ENCODE measurements around the gene SREBF2. TPM values are rescaled to one million over a fixed set of nuclear protein-coding genes. Genes with fewer than 3 reads are reported as not detected.
"Not testable (repeated sequence)": the region's sequence is repeated elsewhere in the genome, so short reads cannot be mapped to it uniquely, and the experiment has no call there.

The SREBF2 gene
- total RNA-seq, 1 donor: 47.9 TPM

- peak overlapping the region; percentile 18 for H3K4me3 ChIP-seq (ENCODE audit: low read length)
- peaks cover 47% of the 10 kb centered on the region for H3K4me1 ChIP-seq (ENCODE audit: insufficient read depth, low read length)
- no peaks in the 10 kb centered on the region for H3K9me3 ChIP-seq (ENCODE audit: low read depth, low read length)
- no peaks in the 10 kb centered on the region for H3K27me3 ChIP-seq (ENCODE audit: insufficient read depth, low read length)
These were observed 107.3 kb downstream of the SREBF2 start for GRCh38 chr22:41939981-41940831.

GRCh38 chr22:41940832-41941765 is 108.2 kb downstream of the SREBF2 start:
- Histone ChIP-seq H3K4me3 (ENCODE audit: low read length) (no peak overlapping the region), H3K4me1 (ENCODE audit: insufficient read depth, low read length) (peaks cover 48% of the 10 kb centered on the region), H3K27me3 (ENCODE audit: insufficient read depth, low read length) (no peaks in the 10 kb centered on the region), H3K9me3 (ENCODE audit: low read depth, low read length) (no peaks in the 10 kb centered on the region)

- Histone ChIP-seq H3K9me3 (ENCODE audit: low read depth, low read length) (no peaks in the 10 kb centered on the region), H3K27me3 (ENCODE audit: insufficient read depth, low read length) (no peaks in the 10 kb centered on the region), H3K4me1 (ENCODE audit: insufficient read depth, low read length) (peaks cover 43% of the 10 kb centered on the region), H3K4me3 (ENCODE audit: low read length) (no peak overlapping the region)
These were observed 110.8 kb downstream of the SREBF2 start for GRCh38 chr22:41943661-41944209.

- Histone ChIP-seq H3K4me3 (ENCODE audit: low read length) (peak within 1 kb of the TSS; percentile 63), H3K9me3 (ENCODE audit: low read depth, low read length) (no peaks in the 10 kb centered on the region), H3K27me3 (ENCODE audit: insufficient read depth, low read length) (no peaks in the 10 kb centered on the region), H3K4me1 (ENCODE audit: insufficient read depth, low read length) (peaks cover 22% of the 10 kb centered on the region)
These were observed 113.9 kb downstream of the SREBF2 start, which contains the start of gene CENPM for GRCh38 chr22:41946629-41947423. TSS of gene CENPM (minus strand) at chr22:41947152. CDS start at chr22:41947076, 76 bp downstream.

- Histone ChIP-seq H3K9me3 (ENCODE audit: low read depth, low read length) (no peaks in the 10 kb centered on the region), H3K27me3 (ENCODE audit: insufficient read depth, low read length) (no peaks in the 10 kb centered on the region), H3K4me3 (ENCODE audit: low read length) (peak overlapping the region; percentile 63), H3K4me1 (ENCODE audit: insufficient read depth, low read length) (peaks cover 22% of the 10 kb centered on the region)
These were observed 114.6 kb downstream of the SREBF2 start for GRCh38 chr22:41947424-41948080.

GRCh38 chr22:41948142-41948541 is 115.2 kb downstream of the SREBF2 start:
- Histone ChIP-seq H3K4me1 (ENCODE audit: insufficient read depth, low read length) (peaks cover 22% of the 10 kb centered on the region), H3K4me3 (ENCODE audit: low read length) (no peak overlapping the region), H3K9me3 (ENCODE audit: low read depth, low read length) (no peaks in the 10 kb centered on the region), H3K27me3 (ENCODE audit: insufficient read depth, low read length) (no peaks in the 10 kb centered on the region)

- not testable (repeated sequence) for H3K9me3 ChIP-seq (ENCODE audit: low read depth, low read length); H3K27me3 ChIP-seq (ENCODE audit: insufficient read depth, low read length); H3K4me3 ChIP-seq (ENCODE audit: low read length)
- peaks cover 22% of the 10 kb centered on the region for H3K4me1 ChIP-seq (ENCODE audit: insufficient read depth, low read length)
These were observed 116.0 kb downstream of the SREBF2 start for GRCh38 chr22:41948928-41949296.

- Histone ChIP-seq H3K27me3 (ENCODE audit: insufficient read depth, low read length) (no peaks in the 10 kb centered on the region), H3K9me3 (ENCODE audit: low read depth, low read length) (no peaks in the 10 kb centered on the region), H3K4me3 (ENCODE audit: low read length) (no peak overlapping the region), H3K4me1 (ENCODE audit: insufficient read depth, low read length) (peaks cover 22% of the 10 kb centered on the region)
These were observed 116.5 kb downstream of the SREBF2 start for GRCh38 chr22:41949297-41949965.

GRCh38 chr22:41951898-41952474 is 119.1 kb downstream of the SREBF2 start, which contains the start of gene SMIM45:
TSS of gene SMIM45 (plus strand) at chr22:41952150.
- Histone ChIP-seq H3K9me3 (ENCODE audit: low read depth, low read length) (no peaks in the 10 kb centered on the region), H3K4me1 (ENCODE audit: insufficient read depth, low read length) (peaks cover 7% of the 10 kb centered on the region), H3K4me3 (ENCODE audit: low read length) (no peak within 1 kb of the TSS), H3K27me3 (ENCODE audit: insufficient read depth, low read length) (no peaks in the 10 kb centered on the region)

- Histone ChIP-seq H3K4me3 (ENCODE audit: low read length) (no peak overlapping the region), H3K27me3 (ENCODE audit: insufficient read depth, low read length) (no peaks in the 10 kb centered on the region), H3K4me1 (ENCODE audit: insufficient read depth, low read length) (peaks cover 4% of the 10 kb centered on the region), H3K9me3 (ENCODE audit: low read depth, low read length) (no peaks in the 10 kb centered on the region)
These were observed 119.8 kb downstream of the SREBF2 start for GRCh38 chr22:41952713-41953112.

Data from mononuclear cell (primary cell).